K562 (cell line): ENCODE measurements around the gene CLTB. TPM values are rescaled to one million over a fixed set of nuclear protein-coding genes. Genes with fewer than 3 reads are reported as not detected.

Experiments used
- ADNP ChIP-seq: fragments of 200-800 bp; sonication (Bioruptor generic); IDR thresholded peaks from 2 replicates; pipeline ENCODE4 v1.6.1; 2016; ENCODE audit warnings: missing genetic modification characterization, missing compliant biosample characterization
- ARNT ChIP-seq, 2 experiments: fragments of 450-650 bp; IDR thresholded peaks; 2 replicates each; pipeline ENCODE4 v1.6.1; 2016; ENCODE audit warnings: mild to moderate bottlenecking in 1 of 2
- BRD9 ChIP-seq: fragments of 450-650 bp; IDR thresholded peaks from 2 replicates; pipeline ENCODE4 v1.6.1; 2018; ENCODE audit warnings: low read depth; ENCODE audit not compliant: partially characterized antibody
- CSDE1 ChIP-seq, 2 experiments: fragments of 450-650 bp; IDR thresholded peaks; 2 replicates each; pipeline ENCODE4 v1.6.1; 2016; ENCODE audit warnings: mild to moderate bottlenecking in 1 of 2
- DDX20 ChIP-seq: fragments of 450-650 bp; IDR thresholded peaks from 2 replicates; pipeline ENCODE4 v1.6.1; 2016; ENCODE audit warnings: missing genetic modification characterization, low read depth, mild to moderate bottlenecking, missing compliant biosample characterization, moderate library complexity
- HEY1 ChIP-seq: fragments of 250-450 bp; sonication (Bioruptor Pico); IDR thresholded peaks from 2 replicates; pipeline ENCODE4 v1.5.0; 2020; ENCODE audit warnings: mild to moderate bottlenecking, moderate library complexity, borderline replicate concordance
- HMGN3 ChIP-seq: IDR thresholded peaks from 2 replicates; pipeline ENCODE4 v1.6.1; 2011; ENCODE audit warnings: borderline replicate concordance, low read depth, mild to moderate bottlenecking, mixed read lengths, low read length; ENCODE audit not compliant: insufficient read length; ENCODE audit errors: extremely low read depth
- RBM25 ChIP-seq: fragments of 200-400 bp; formaldehyde crosslinking; IDR thresholded peaks from 2 replicates; pipeline ENCODE4 v1.6.1; 2018; ENCODE audit warnings: low read length, low read depth, moderate library complexity; ENCODE audit not compliant: severe bottlenecking
- RHOXF2B ChIP-seq: fragments of 250-450 bp; sonication (Bioruptor Pico); conservative IDR thresholded peaks from 2 replicates; pipeline ENCODE4 v1.5.1; 2021
- SAP30 ChIP-seq: fragments of 200-600 bp; sonication (generic); IDR thresholded peaks from 2 replicates; pipeline ENCODE4 v1.6.1; 2012; ENCODE audit warnings: borderline replicate concordance, low read depth, mild to moderate bottlenecking, moderate library complexity, low read length, control low read depth, inconsistent platforms; ENCODE audit not compliant: insufficient read depth, poor library complexity, severe bottlenecking
- SIX5 ChIP-seq, 2 experiments: IDR thresholded peaks; 2 replicates each; pipeline ENCODE4 v1.6.1; 2011; ENCODE audit warnings: low read length in 2 of 2, borderline replicate concordance in 1 of 2, low read depth in 1 of 2, mild to moderate bottlenecking in 1 of 2, moderate library complexity in 1 of 2; ENCODE audit not compliant: insufficient read depth in 1 of 2
- SRSF9 ChIP-seq: fragments of 200-400 bp; formaldehyde crosslinking; IDR thresholded peaks from 2 replicates; pipeline ENCODE4 v1.6.1; 2017; ENCODE audit warnings: low read depth, low read length, borderline replicate concordance
- ZFPM2 ChIP-seq: fragments of 250-450 bp; sonication (Bioruptor Pico); IDR thresholded peaks from 2 replicates; pipeline ENCODE4 v1.5.1; 2022; ENCODE audit warnings: mild to moderate bottlenecking
- ZNF217 ChIP-seq: sonication (generic); formaldehyde crosslinking; IDR thresholded peaks from 2 replicates; pipeline ENCODE4 v1.8.0; 2022; ENCODE audit warnings: mild to moderate bottlenecking, missing genetic modification reagents
- ZNF224 ChIP-seq: sonication (generic); formaldehyde crosslinking; IDR thresholded peaks from 2 replicates; pipeline ENCODE4 v1.8.0; 2022; ENCODE audit warnings: mild to moderate bottlenecking, missing genetic modification reagents
- ZNF79 ChIP-seq: fragments of 250-450 bp; sonication (Bioruptor Pico); IDR thresholded peaks from 2 replicates; pipeline ENCODE4 v1.4.0; 2020; ENCODE audit warnings: low read depth, mild to moderate bottlenecking, moderate library complexity
- polyA plus RNA-seq, 8 experiments: library from polyadenylated mRNA; depleted of rRNA in 4 of 8; stranded (reverse) in 5 of 8; unstranded in 3 of 8; fragments of >200 nt; fragmentation: Nextera tagmentation in 2 of 8; fragmentation: Illumina TruSeq in 1 of 8; extraction: Ambion mirVana in 2 of 8; extraction: Trizol in 1 of 8; gene quantifications; 2 replicates each; pipeline versions ENCODE4 v1.2.1 to v1.2.3, GENCODE V29; 2011 to 2014; ENCODE audit warnings: inconsistent platforms in 1 of 8, missing spikeins in 1 of 8
- total RNA-seq, 7 experiments: library from RNA; depleted of rRNA in 6 of 7; stranded (reverse); fragments of >200 nt in 6 of 7; fragmentation: Illumina TruSeq in 2 of 7; extraction: Trizol in 2 of 7; gene quantifications; 2 replicates each; pipeline versions ENCODE4 v1.2.1 to v1.2.3, GENCODE V29; 2011 to 2021; ENCODE audit warnings: low replicate concordance in 1 of 7
- TF ChIP-seq, protein P1 (sequence below): sonication (generic); IDR thresholded peaks from 2 replicates; pipeline ENCODE4 v1.6.1; 2016
- TF ChIP-seq, protein P2 (sequence below): fragments of 250-450 bp; sonication (Bioruptor Pico); IDR thresholded peaks from 2 replicates; pipeline ENCODE4 v1.5.0; 2020; ENCODE audit warnings: mild to moderate bottlenecking, borderline replicate concordance
- TF ChIP-seq, protein P3 (sequence below): fragments of 450-650 bp; IDR thresholded peaks from 2 replicates; pipeline ENCODE4 v1.6.1; 2016
- TF ChIP-seq, protein P4 (sequence below): fragments of 250-450 bp; sonication (Bioruptor Pico); IDR thresholded peaks from 2 replicates; pipeline ENCODE4 v1.4.0; 2020; ENCODE audit warnings: borderline replicate concordance
- TF ChIP-seq, protein P5 (sequence below): sonication (generic); formaldehyde crosslinking; IDR thresholded peaks from 2 replicates; pipeline ENCODE4 v1.8.0; 2022; ENCODE audit warnings: mild to moderate bottlenecking, missing genetic modification reagents

The CLTB gene
- total and polyA plus RNA-seq, 9 of the 15 experiments (the other 6 are each of a cell fraction or from before 2014, with no cell fraction given) = 1.8 to 117 (median 39.0) TPM

DNA sequence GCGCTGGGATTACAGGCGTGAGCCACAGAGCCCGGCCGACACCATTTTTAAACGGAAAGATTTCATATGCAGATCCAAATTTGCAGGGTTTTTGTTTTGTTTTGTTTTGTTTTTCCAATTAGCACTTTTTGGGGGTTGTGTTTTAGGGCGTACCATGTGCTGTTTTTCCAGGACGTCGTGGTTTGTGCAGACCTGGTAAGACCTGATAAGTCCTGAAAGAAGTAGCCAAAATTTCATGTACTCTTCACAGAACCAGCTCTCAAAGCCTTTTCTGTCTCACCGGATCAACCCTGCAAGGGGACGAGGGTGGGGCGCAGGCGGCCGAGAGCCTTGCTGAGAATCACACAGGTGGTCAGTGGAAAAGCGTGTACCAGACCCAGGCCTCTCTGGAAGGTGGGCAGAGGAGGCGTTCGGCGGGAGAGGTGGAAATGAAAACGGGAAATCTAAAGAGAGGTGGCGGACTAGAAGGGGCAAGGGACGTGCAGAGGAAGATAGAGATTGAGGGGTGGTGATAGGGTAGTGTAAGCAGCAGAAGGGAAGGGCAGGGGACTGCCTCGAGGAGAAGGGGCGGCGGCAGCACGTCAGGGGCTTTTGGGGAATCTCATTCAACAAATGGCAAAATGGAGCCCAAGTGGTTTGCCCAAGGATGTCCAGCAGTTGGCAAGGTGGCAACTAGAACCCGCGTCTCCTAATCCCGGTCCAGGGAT lies 30.7 kb upstream of the CLTB start (continued):
- no peak for TF ChIP-seq SAP30
- 0 out of 4 replicates have a peak, but pooled peaks of 1 of the 2 experiments have one; percentile 51 for TF ChIP-seq ARNT (IDR thresholded peaks at IDR 0.05)
- no peak for TF ChIP-seq HMGN3
- no peak for TF ChIP-seq ZFPM2 (CRISPR knock-in tag)
- no peak for TF ChIP-seq HEY1
- TF ChIP-seq, protein P1, sequence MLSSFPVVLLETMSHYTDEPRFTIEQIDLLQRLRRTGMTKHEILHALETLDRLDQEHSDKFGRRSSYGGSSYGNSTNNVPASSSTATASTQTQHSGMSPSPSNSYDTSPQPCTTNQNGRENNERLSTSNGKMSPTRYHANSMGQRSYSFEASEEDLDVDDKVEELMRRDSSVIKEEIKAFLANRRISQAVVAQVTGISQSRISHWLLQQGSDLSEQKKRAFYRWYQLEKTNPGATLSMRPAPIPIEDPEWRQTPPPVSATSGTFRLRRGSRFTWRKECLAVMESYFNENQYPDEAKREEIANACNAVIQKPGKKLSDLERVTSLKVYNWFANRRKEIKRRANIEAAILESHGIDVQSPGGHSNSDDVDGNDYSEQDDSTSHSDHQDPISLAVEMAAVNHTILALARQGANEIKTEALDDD = no peak
- TF ChIP-seq, protein P2, sequence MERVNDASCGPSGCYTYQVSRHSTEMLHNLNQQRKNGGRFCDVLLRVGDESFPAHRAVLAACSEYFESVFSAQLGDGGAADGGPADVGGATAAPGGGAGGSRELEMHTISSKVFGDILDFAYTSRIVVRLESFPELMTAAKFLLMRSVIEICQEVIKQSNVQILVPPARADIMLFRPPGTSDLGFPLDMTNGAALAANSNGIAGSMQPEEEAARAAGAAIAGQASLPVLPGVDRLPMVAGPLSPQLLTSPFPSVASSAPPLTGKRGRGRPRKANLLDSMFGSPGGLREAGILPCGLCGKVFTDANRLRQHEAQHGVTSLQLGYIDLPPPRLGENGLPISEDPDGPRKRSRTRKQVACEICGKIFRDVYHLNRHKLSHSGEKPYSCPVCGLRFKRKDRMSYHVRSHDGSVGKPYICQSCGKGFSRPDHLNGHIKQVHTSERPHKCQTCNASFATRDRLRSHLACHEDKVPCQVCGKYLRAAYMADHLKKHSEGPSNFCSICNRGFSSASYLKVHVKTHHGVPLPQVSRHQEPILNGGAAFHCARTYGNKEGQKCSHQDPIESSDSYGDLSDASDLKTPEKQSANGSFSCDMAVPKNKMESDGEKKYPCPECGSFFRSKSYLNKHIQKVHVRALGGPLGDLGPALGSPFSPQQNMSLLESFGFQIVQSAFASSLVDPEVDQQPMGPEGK (CRISPR knock-in tag) = 0 out of 2 replicates have a peak, but pooled peaks have one; percentile 22
- TF ChIP-seq SRSF9 = no peak
- TF ChIP-seq ZNF217 = no peak
- TF ChIP-seq DDX20 (tag) = no peak
- no peak for TF ChIP-seq ZNF79 (CRISPR knock-in tag)
- TF ChIP-seq, protein P3, sequence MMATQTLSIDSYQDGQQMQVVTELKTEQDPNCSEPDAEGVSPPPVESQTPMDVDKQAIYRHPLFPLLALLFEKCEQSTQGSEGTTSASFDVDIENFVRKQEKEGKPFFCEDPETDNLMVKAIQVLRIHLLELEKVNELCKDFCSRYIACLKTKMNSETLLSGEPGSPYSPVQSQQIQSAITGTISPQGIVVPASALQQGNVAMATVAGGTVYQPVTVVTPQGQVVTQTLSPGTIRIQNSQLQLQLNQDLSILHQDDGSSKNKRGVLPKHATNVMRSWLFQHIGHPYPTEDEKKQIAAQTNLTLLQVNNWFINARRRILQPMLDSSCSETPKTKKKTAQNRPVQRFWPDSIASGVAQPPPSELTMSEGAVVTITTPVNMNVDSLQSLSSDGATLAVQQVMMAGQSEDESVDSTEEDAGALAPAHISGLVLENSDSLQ = no peak
- TF ChIP-seq SIX5 (IDR thresholded peaks at IDR 0.05; ENCODE audit: borderline replicate concordance in 1 of 2, insufficient read depth in 1 of 2, low read depth in 1 of 2, low read length in 2 of 2) = no peak
- TF ChIP-seq, protein P4, sequence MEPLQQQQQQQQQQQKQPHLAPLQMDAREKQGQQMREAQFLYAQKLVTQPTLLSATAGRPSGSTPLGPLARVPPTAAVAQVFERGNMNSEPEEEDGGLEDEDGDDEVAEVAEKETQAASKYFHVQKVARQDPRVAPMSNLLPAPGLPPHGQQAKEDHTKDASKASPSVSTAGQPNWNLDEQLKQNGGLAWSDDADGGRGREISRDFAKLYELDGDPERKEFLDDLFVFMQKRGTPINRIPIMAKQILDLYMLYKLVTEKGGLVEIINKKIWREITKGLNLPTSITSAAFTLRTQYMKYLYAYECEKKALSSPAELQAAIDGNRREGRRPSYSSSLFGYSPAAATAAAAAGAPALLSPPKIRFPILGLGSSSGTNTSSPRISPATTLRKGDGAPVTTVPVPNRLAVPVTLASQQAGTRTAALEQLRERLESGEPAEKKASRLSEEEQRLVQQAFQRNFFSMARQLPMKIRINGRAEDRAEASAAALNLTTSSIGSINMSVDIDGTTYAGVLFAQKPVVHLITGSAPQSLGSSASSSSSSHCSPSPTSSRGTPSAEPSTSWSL (CRISPR knock-in tag) = no peak
- TF ChIP-seq ADNP (tag) = no peak
- TF ChIP-seq, protein P5, sequence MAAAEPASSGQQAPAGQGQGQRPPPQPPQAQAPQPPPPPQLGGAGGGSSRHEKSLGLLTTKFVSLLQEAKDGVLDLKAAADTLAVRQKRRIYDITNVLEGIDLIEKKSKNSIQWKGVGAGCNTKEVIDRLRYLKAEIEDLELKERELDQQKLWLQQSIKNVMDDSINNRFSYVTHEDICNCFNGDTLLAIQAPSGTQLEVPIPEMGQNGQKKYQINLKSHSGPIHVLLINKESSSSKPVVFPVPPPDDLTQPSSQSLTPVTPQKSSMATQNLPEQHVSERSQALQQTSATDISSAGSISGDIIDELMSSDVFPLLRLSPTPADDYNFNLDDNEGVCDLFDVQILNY = no peak
- TF ChIP-seq RHOXF2B (CRISPR knock-in tag) = no peak
- TF ChIP-seq CSDE1 (IDR thresholded peaks at IDR 0.05) = no peak
- no peak for TF ChIP-seq RBM25
- no peak for TF ChIP-seq ZNF224 (CRISPR knock-in tag)
- peak; percentile 19 for TF ChIP-seq BRD9
